ENCODE results near the gene ERAS. TPM values are rescaled to one million over a fixed set of nuclear protein-coding genes. Genes with fewer than 3 reads are reported as not detected.

ERAS gene
- total RNA-seq, 2 experiments from 2014 or later, result 0.60 TPM; not detected in 1

DNA sequence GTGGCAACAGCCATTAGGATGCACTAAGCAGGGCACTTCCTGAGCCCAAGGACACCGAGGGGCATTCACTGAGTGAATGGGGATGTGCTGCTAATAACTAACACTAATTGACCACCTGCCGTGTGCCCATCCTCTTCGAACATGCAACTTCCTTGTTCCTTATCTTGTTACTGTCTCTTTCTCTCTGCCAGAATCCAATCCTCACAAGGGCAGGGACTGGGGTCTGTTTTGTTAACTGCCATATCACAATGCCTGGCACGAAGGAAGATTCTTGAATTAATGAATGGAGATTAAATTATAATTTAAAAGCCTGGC lies 1.3 kb downstream of the ERAS start:
- Histone ChIP-seq H2AFZ (ENCODE audit: low read length) (no peak overlapping the region), H3K27ac (ENCODE audit: low read depth, low read length, poor library complexity, severe bottlenecking) (no peak overlapping the region), H3K4me2 (ENCODE audit: low read length) (no peak overlapping the region), H3K36me3 (ENCODE audit: insufficient read depth, low read length) (peaks cover 2% of the 10 kb centered on the region; the same call in 1 of the 2 replicates), H4K20me1 (ENCODE audit: insufficient read depth, low read length) (no peaks in the 10 kb centered on the region), H3K9me3 (ENCODE audit: low read length) (no peaks in the 10 kb centered on the region), H3K4me1 (ENCODE audit: insufficient read depth, low read length, poor library complexity, severe bottlenecking) (no peaks in the 10 kb centered on the region), H3K4me3 (ENCODE audit: low read depth, low read length, poor library complexity, severe bottlenecking) (no peak overlapping the region), H3K79me2 (ENCODE audit: insufficient read depth, low read depth, low read length) (no peaks in the 10 kb centered on the region), H3K9me2 (ENCODE audit: insufficient read depth, low read length) (no peaks in the 10 kb centered on the region)
- intact Hi-C loops (cut with micrococcal nuclease; ENCODE audit: unreplicated experiment), result no loop called here
- POLR2A ChIA-PET, result no interaction called here
- no TSS peak for BruUV-seq (replicated peaks)
- CTCF ChIA-PET (ENCODE audit: unreplicated experiment), result no interaction called here
- no peak for DNase-seq (ENCODE audit: low spot score)
- no peak for TF ChIP-seq EZH2phosphoT487 (IDR thresholded peaks at IDR 0.05; ENCODE audit: borderline replicate concordance, low read depth, low read length)
- TF ChIP-seq, protein P1, sequence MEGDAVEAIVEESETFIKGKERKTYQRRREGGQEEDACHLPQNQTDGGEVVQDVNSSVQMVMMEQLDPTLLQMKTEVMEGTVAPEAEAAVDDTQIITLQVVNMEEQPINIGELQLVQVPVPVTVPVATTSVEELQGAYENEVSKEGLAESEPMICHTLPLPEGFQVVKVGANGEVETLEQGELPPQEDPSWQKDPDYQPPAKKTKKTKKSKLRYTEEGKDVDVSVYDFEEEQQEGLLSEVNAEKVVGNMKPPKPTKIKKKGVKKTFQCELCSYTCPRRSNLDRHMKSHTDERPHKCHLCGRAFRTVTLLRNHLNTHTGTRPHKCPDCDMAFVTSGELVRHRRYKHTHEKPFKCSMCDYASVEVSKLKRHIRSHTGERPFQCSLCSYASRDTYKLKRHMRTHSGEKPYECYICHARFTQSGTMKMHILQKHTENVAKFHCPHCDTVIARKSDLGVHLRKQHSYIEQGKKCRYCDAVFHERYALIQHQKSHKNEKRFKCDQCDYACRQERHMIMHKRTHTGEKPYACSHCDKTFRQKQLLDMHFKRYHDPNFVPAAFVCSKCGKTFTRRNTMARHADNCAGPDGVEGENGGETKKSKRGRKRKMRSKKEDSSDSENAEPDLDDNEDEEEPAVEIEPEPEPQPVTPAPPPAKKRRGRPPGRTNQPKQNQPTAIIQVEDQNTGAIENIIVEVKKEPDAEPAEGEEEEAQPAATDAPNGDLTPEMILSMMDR (conservative IDR thresholded peaks at IDR 0.05; ENCODE audit: low read length), result no peak

DNA sequence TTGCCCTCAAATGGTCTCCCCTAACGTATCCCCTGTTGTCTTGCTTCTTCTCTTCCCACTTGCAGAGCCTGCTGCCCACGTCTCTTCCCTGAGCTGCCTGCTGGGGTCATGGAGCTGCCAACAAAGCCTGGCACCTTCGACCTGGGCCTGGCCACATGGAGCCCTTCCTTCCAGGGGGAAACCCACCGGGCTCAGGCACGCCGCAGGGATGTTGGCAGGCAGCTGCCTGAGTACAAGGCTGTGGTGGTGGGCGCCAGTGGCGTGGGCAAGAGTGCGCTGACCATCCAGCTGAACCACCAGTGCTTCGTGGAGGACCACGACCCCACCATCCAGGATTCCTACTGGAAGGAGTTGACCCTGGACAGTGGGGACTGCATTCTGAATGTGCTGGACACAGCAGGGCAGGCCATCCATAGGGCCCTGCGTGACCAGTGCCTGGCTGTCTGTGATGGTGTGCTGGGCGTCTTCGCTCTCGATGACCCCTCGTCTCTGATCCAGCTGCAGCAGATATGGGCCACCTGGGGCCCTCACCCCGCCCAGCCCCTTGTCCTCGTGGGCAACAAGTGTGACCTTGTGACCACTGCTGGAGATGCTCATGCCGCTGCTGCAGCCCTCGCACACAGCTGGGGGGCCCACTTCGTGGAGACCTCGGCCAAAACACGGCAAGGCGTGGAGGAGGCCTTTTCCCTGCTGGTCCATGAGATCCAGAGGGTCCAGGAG lies 2.9 kb downstream of the ERAS start:
- ChIA-PET CTCF (ENCODE audit: unreplicated experiment) (no interaction called here), POLR2A (no interaction called here)
- H2AFZ ChIP-seq (ENCODE audit: low read length), result no peak overlapping the region
- no peak overlapping the region for H3K4me3 ChIP-seq (ENCODE audit: low read depth, low read length, poor library complexity, severe bottlenecking)
- H3K9me3 ChIP-seq (ENCODE audit: low read length), result no peaks in the 10 kb centered on the region
- H3K27ac ChIP-seq (ENCODE audit: low read depth, low read length, poor library complexity, severe bottlenecking), result no peak overlapping the region
- no peaks in the 10 kb centered on the region for H3K4me1 ChIP-seq (ENCODE audit: insufficient read depth, low read length, poor library complexity, severe bottlenecking)
- TF ChIP-seq, protein P1 (conservative IDR thresholded peaks at IDR 0.05; ENCODE audit: low read length), result no peak
- TF ChIP-seq EZH2phosphoT487 (IDR thresholded peaks at IDR 0.05; ENCODE audit: borderline replicate concordance, low read depth, low read length), result no peak
- no peak for DNase-seq (ENCODE audit: low spot score)
- no peaks in the 10 kb centered on the region for H3K9me2 ChIP-seq (ENCODE audit: insufficient read depth, low read length)
- no TSS peak for BruUV-seq (replicated peaks)
- no peaks in the 10 kb centered on the region; the same call in 1 of the 2 replicates for H3K36me3 ChIP-seq (ENCODE audit: insufficient read depth, low read length)
- no peak overlapping the region for H3K4me2 ChIP-seq (ENCODE audit: low read length)
- no peaks in the 10 kb centered on the region for H3K79me2 ChIP-seq (ENCODE audit: insufficient read depth, low read depth, low read length)
- no peaks in the 10 kb centered on the region for H4K20me1 ChIP-seq (ENCODE audit: insufficient read depth, low read length)
- intact Hi-C loops (cut with micrococcal nuclease; ENCODE audit: unreplicated experiment), result no loop called here

DNA sequence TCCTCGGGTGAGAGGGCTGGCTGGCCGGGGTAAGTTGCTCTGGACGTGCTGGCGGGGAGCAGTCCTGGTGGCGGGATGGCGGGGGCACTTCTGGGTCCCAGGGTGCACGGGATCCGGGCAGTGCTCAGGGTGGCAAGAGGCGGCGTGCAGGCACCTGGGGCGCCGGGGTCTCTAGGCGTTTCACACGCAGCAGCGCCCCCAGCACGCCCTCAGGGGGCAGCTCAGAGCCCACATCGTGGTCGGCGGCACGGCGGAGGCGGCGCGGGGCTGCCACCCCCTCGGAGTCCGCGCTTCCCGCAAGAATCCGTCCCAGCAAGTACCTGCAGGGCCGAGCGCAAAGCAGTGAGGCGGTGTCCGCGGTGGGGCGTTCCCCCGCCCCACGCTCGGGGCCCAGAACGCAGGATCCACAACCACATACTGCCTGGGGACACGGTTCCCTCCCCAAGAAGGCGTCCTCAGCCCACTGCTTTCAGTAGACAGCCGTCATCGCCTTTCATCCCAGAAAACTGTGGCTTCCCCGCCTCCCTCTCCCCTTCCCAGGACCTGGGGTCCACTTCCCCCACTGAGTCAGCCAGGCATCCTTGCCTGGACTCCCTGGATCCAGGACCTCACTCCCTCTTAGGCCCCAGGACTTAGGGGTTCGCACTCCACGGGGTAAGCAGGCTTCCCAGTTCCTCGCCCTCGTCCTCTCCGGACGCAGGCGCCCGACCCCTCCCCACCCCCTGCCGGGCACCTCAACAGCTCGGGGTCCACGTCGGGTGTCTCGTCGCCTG lies 5.0 kb downstream of the ERAS start:
- TF ChIP-seq, protein P1 (conservative IDR thresholded peaks at IDR 0.05; ENCODE audit: low read length), result no peak
- TF ChIP-seq EZH2phosphoT487 (IDR thresholded peaks at IDR 0.05; ENCODE audit: borderline replicate concordance, low read depth, low read length), result no peak
- Histone ChIP-seq H3K4me3 (ENCODE audit: low read depth, low read length, poor library complexity, severe bottlenecking) (no peak overlapping the region), H3K9me2 (ENCODE audit: insufficient read depth, low read length) (no peaks in the 10 kb centered on the region), H2AFZ (ENCODE audit: low read length) (no peak overlapping the region), H4K20me1 (ENCODE audit: insufficient read depth, low read length) (no peaks in the 10 kb centered on the region), H3K4me1 (ENCODE audit: insufficient read depth, low read length, poor library complexity, severe bottlenecking) (no peaks in the 10 kb centered on the region), H3K9me3 (ENCODE audit: low read length) (no peaks in the 10 kb centered on the region), H3K27ac (ENCODE audit: low read depth, low read length, poor library complexity, severe bottlenecking) (no peak overlapping the region), H3K36me3 (ENCODE audit: insufficient read depth, low read length) (no peaks in the 10 kb centered on the region), H3K4me2 (ENCODE audit: low read length) (no peak overlapping the region), H3K79me2 (ENCODE audit: insufficient read depth, low read depth, low read length) (no peaks in the 10 kb centered on the region)
- intact Hi-C loops (cut with micrococcal nuclease; ENCODE audit: unreplicated experiment), result no loop called here
- POLR2A ChIA-PET, result interaction anchor here (0.6 kb wide), 1 partner anchor 19 kb away, joined by 3 read pairs; no protein-coding TSS in a partner anchor
- no peak for DNase-seq (ENCODE audit: low spot score)
- BruUV-seq (replicated peaks), result no TSS peak
- CTCF ChIA-PET (ENCODE audit: unreplicated experiment), result no interaction called here
